ENCODE results near the gene FBN3.

- TF ChIP-seq CTCF (IDR thresholded peaks at IDR 0.05) (no peak), POLR2A (IDR thresholded peaks at IDR 0.05) (no peak)
Measured at GRCh38 chr19:8064911-8065874, 84.2 kb downstream of the FBN3 start.
